MM.1S (cell line): Measurements from ENCODE around the gene CCL17.

Experiments used
- CTCF ChIP-seq: fragments of 300-600 bp; sonication (generic); IDR thresholded peaks from 2 replicates; pipeline ENCODE4 v1.5.1; 2016; ENCODE audit warnings: antibody characterized with exemption, low read length, mixed read lengths
- EZH2 ChIP-seq: fragments of 300-600 bp; sonication (generic); optimal IDR thresholded peaks from 2 replicates; pipeline ENCODE3; 2017; ENCODE audit warnings: low read depth, mild to moderate bottlenecking, antibody characterized with exemption, low read length, mixed read lengths
- EZH2phosphoT487 ChIP-seq: fragments of 300-600 bp; sonication (generic); IDR thresholded peaks from 2 replicates; pipeline ENCODE4 v1.6.1; 2018; ENCODE audit warnings: antibody characterized with exemption, low read length

- TF ChIP-seq CTCF = no peak
- no peak for TF ChIP-seq EZH2phosphoT487
- no peak for TF ChIP-seq EZH2
Measured at GRCh38 chr16:57367116-57367752, 37.3 kb upstream of the CCL17 start.
